ENCODE measurements around the gene CNOT6. TPM values are rescaled to one million over a fixed set of nuclear protein-coding genes. Genes with fewer than 3 reads are reported as not detected.

The CNOT6 gene
- total RNA-seq, 1 experiment from 2014 or later, result 10.6 TPM

GRCh38 chr5:180568914-180569313 is 74.7 kb downstream of the CNOT6 start:
- POLR2A ChIA-PET (ENCODE audit: unreplicated experiment), result no interaction called here
- Histone ChIP-seq H2AFZ (ENCODE audit: low read length) (no peak overlapping the region), H3K9ac (ENCODE audit: low read length) (no peak overlapping the region), H3K79me2 (ENCODE audit: low read length) (no peaks in the 10 kb centered on the region), H3K9me3 (ENCODE audit: low read length) (no peaks in the 10 kb centered on the region), H3K4me3 (ENCODE audit: low read length) (no peak overlapping the region), H3K9me2 (replicated peaks; ENCODE audit: low read length) (no peaks in the 10 kb centered on the region), H3K4me2 (ENCODE audit: low read length) (no peak overlapping the region), H3F3A (ENCODE audit: low read length, unreplicated experiment) (no peaks in the 10 kb centered on the region), H3K36me3 (ENCODE audit: low read depth, low read length) (peaks cover 14% of the 10 kb centered on the region; the same call in 1 of the 2 replicates), H3K27ac (ENCODE audit: low read length) (no peak overlapping the region), H4K20me1 (ENCODE audit: low read length) (no peaks in the 10 kb centered on the region), H3K4me1 (ENCODE audit: insufficient read depth, low read length) (no peaks in the 10 kb centered on the region), H3K27me3 (ENCODE audit: low read length) (no peaks in the 10 kb centered on the region)
- BruUV-seq (replicated peaks), result no TSS peak
- TF ChIP-seq CTCF (conservative IDR thresholded peaks at IDR 0.05; ENCODE audit: low read depth, low read length) (no peak), EZH2 (IDR thresholded peaks at IDR 0.05; ENCODE audit: low read length, unreplicated experiment) (no peak), EZH2phosphoT487 (IDR thresholded peaks at IDR 0.05; ENCODE audit: borderline replicate concordance, low read length) (no peak)
- CTCF ChIA-PET, result no interaction called here
- ATAC-seq (no peak), DNase-seq (no peak)
- intact Hi-C loops (cut with micrococcal nuclease), result no loop called here

DNA sequence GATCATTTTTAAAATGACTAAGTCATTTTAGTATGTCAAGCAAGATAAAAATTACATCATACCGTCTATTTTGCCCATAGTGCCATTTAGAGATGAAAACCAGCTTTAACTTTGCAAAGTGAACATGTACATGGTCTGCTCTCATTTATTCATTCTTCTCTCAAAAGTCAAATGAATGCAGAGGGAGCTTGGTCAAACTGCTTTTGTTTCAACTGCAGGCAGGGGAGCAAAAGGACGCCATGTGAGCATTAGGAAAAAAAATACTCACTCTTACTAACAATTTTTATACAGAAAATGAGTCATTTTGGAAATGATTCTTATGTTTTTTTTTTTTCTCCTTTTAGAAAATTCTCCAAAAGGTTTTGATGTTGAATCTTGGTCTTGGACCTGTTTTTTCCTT is 81.4 kb downstream of the CNOT6 start:
- ChIA-PET CTCF (no interaction called here), POLR2A (ENCODE audit: unreplicated experiment) (no interaction called here)
- no peak overlapping the region for H3K4me3 ChIP-seq (ENCODE audit: low read length)
- H4K20me1 ChIP-seq (ENCODE audit: low read length), result no peaks in the 10 kb centered on the region
- no peaks in the 10 kb centered on the region for H3K79me2 ChIP-seq (ENCODE audit: low read length)
- intact Hi-C loops (cut with micrococcal nuclease), result no loop called here
- no peaks in the 10 kb centered on the region for H3K9me2 ChIP-seq (replicated peaks; ENCODE audit: low read length)
- H3K36me3 ChIP-seq (ENCODE audit: low read depth, low read length), result peaks cover 5% of the 10 kb centered on the region
- no peak overlapping the region for H3K4me2 ChIP-seq (ENCODE audit: low read length)
- H3K4me1 ChIP-seq (ENCODE audit: insufficient read depth, low read length), result no peaks in the 10 kb centered on the region
- H3K9me3 ChIP-seq (ENCODE audit: low read length), result no peaks in the 10 kb centered on the region
- no peak for DNase-seq
- TF ChIP-seq CTCF (conservative IDR thresholded peaks at IDR 0.05; ENCODE audit: low read depth, low read length) (no peak), EZH2phosphoT487 (IDR thresholded peaks at IDR 0.05; ENCODE audit: borderline replicate concordance, low read length) (no peak)
- no peaks in the 10 kb centered on the region for H3F3A ChIP-seq (ENCODE audit: low read length, unreplicated experiment)
- no peak overlapping the region for H3K27ac ChIP-seq (ENCODE audit: low read length)
- BruUV-seq (replicated peaks), result no TSS peak
- no peak for ATAC-seq
- H3K9ac ChIP-seq (ENCODE audit: low read length), result no peak overlapping the region
- H2AFZ ChIP-seq (ENCODE audit: low read length), result no peak overlapping the region
- H3K27me3 ChIP-seq (ENCODE audit: low read length), result no peaks in the 10 kb centered on the region

GRCh38 chr5:180580681-180581080 is 86.5 kb downstream of the CNOT6 start:
- ChIA-PET CTCF (no interaction called here), POLR2A (ENCODE audit: unreplicated experiment) (no interaction called here)
- H3K27ac ChIP-seq (ENCODE audit: low read length), result no peak overlapping the region
- DNase-seq (no peak), ATAC-seq (no peak)
- H2AFZ ChIP-seq (ENCODE audit: low read length), result no peak overlapping the region
- no peaks in the 10 kb centered on the region for H3K4me1 ChIP-seq (ENCODE audit: insufficient read depth, low read length)
- H3K27me3 ChIP-seq (ENCODE audit: low read length), result no peaks in the 10 kb centered on the region
- H3K4me2 ChIP-seq (ENCODE audit: low read length), result no peak overlapping the region
- BruUV-seq (replicated peaks), result no TSS peak
- TF ChIP-seq EZH2 (IDR thresholded peaks at IDR 0.05; ENCODE audit: low read length, unreplicated experiment) (no peak), CTCF (conservative IDR thresholded peaks at IDR 0.05; ENCODE audit: low read depth, low read length) (no peak), EZH2phosphoT487 (IDR thresholded peaks at IDR 0.05; ENCODE audit: borderline replicate concordance, low read length) (no peak)
- no peaks in the 10 kb centered on the region for H3F3A ChIP-seq (ENCODE audit: low read length, unreplicated experiment)
- no peaks in the 10 kb centered on the region for H3K9me2 ChIP-seq (replicated peaks; ENCODE audit: low read length)
- H3K79me2 ChIP-seq (ENCODE audit: low read length), result no peaks in the 10 kb centered on the region
- no peak overlapping the region for H3K4me3 ChIP-seq (ENCODE audit: low read length)
- no peaks in the 10 kb centered on the region for H3K9me3 ChIP-seq (ENCODE audit: low read length)
- no peaks in the 10 kb centered on the region for H4K20me1 ChIP-seq (ENCODE audit: low read length)
- H3K36me3 ChIP-seq (ENCODE audit: low read depth, low read length), result no peaks in the 10 kb centered on the region
- no peak overlapping the region for H3K9ac ChIP-seq (ENCODE audit: low read length)
- intact Hi-C loops (cut with micrococcal nuclease), result no loop called here

Measured in PC-3 (cell line).